AG10803 (cell line): ENCODE results near the gene FNBP1.

Experiments used
- DNase-seq: peaks from one replicate; pipeline ENCODE4 v3.0.0; 2010; ENCODE audit warnings: low read depth
- H3K4me3 ChIP-seq: 2 replicates; pipeline ENCODE4 v1.5.1; 2011; ENCODE audit warnings: mild to moderate bottlenecking, low read length, control low read depth
- TF ChIP-seq, protein P1 (sequence below): conservative IDR thresholded peaks from 2 replicates; pipeline ENCODE4 v1.5.1; 2011; ENCODE audit warnings: mild to moderate bottlenecking, low read length, control low read depth, inconsistent platforms

Gene FNBP1

DNA sequence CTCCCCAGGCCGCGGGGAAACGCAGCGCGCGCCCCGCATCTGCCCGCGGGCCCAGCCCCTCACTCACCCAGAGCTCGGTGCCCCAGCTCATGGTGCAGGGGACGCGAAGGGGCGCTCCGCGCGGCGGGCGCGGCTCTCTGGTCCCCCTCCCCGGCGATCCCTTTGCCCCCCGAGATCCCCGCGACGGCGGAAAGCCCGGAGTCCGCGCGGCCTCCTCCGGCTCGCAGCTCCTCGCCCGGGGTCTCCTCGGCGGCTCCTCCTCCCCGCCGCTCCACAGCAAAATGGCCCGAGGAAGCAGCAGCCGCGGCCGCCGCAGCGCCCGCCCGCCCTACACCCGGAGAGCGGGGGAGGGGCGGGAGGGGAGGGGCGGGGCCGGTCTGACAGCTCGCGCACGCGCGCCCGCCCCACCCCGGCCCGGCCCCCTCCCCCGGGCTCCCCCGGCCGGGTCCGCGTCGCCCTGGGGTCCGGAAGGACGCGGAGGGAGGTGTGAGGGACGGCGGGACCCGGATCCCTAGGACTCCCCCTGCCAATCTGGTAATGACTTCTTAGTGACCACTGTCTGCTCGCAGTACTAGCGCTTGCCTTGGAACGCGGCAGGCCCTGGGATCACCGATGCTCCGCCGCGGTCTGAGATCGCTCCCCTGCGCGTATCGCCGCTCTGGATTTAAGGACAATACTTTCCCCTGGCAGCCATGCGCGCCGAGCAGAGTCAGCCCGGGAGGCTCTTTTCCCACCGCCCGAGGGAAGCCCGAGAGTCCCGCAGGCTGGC lies at the start of gene FNBP1:
TSS of gene FNBP1 (minus strand) at position 305 of the 769 bp plus-strand sequence. CDS start at position 91, 214 bp downstream.
- H3K4me3 ChIP-seq = peak within 1 kb of the TSS; percentile 85
- peak; percentile 75 for DNase-seq
- TF ChIP-seq, protein P1, sequence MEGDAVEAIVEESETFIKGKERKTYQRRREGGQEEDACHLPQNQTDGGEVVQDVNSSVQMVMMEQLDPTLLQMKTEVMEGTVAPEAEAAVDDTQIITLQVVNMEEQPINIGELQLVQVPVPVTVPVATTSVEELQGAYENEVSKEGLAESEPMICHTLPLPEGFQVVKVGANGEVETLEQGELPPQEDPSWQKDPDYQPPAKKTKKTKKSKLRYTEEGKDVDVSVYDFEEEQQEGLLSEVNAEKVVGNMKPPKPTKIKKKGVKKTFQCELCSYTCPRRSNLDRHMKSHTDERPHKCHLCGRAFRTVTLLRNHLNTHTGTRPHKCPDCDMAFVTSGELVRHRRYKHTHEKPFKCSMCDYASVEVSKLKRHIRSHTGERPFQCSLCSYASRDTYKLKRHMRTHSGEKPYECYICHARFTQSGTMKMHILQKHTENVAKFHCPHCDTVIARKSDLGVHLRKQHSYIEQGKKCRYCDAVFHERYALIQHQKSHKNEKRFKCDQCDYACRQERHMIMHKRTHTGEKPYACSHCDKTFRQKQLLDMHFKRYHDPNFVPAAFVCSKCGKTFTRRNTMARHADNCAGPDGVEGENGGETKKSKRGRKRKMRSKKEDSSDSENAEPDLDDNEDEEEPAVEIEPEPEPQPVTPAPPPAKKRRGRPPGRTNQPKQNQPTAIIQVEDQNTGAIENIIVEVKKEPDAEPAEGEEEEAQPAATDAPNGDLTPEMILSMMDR = no peak

DNA sequence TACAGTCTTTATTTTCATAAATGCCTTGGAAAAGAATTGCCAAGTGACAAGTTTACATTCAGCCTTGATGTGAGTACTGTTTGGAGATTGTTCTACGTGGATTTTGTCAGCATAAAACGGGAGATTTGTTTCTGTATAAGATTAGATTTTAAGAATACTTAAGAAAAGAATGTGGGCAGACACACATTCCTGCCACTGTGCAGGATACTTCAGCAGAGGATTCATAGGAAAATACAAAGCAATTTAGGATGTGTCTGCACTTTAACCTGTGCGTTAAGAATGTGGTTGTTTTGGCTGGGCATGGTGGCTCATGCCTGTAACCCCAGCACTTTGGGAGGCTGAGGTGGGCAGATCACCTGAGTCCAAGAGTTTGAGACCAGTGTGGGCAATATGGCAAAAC lies 47.9 kb upstream of the FNBP1 start:
- no peak overlapping the region for H3K4me3 ChIP-seq
- TF ChIP-seq, protein P1 = no peak; the same call in 1 of the 2 replicates
- DNase-seq = no peak

DNA sequence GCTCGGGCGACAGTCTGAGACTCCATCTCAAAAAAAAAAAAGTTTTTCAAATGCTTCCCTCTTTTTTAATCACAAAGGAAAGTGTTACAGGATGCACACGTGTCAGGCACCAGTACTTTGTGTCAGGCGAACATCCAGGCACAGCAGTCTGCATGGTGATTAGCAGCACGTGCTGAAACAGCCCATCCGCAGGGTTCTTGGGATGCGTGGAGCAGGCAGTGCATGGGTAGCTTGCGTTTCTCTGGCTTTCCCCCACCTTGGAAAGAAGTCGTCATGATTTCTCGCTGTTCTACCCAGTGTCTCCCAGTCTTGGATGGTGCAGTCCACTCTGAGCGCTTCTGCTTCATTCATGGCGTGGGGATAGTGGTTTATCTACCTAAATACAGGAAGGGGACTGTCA lies 46.2 kb upstream of the FNBP1 start:
- TF ChIP-seq, protein P1 = no peak
- no peak for DNase-seq
- H3K4me3 ChIP-seq = no peak overlapping the region

DNA sequence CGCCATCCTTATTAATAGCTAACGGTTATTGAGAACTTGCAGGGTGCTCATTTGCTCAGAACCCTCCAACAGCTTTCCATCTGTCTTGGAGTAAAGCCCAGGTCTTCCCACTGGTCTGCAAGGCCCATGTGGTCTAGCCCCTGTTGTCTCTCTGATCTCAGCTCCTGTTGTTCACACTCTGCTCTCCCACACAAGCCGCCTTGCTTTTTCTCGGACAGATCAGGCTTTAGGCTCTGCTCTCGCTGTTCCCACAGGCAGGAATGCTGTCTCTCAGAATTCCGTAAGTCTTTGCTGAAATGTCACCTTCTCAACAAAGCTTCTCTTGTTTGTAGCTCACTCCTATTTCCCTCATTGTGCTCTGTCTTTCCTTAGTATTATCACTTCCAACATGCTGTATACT lies 45.1 kb upstream of the FNBP1 start:
- H3K4me3 ChIP-seq = no peak overlapping the region
- DNase-seq = no peak
- TF ChIP-seq, protein P1 = no peak

DNA sequence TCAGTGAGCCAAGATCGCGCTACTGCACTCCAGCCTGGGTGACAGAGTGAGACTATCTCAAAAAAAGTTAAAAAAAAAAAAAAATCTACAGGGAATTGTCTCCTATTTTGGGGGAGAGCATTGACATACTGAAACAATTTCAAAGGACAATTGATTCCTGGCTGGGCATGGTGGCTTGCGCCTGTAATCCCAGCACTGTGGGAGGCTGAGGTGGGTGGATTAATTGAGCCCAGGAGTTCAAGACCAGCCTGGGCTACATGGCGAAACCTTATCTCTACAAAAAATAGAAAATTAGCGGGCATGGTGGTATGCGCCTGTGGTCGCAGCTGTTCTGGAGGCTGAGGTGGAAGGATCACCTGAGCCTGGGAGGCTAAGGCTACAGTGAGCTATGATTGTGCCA lies 41.3 kb upstream of the FNBP1 start:
- TF ChIP-seq, protein P1 = no peak
- H3K4me3 ChIP-seq = no peak overlapping the region
- DNase-seq = no peak

DNA sequence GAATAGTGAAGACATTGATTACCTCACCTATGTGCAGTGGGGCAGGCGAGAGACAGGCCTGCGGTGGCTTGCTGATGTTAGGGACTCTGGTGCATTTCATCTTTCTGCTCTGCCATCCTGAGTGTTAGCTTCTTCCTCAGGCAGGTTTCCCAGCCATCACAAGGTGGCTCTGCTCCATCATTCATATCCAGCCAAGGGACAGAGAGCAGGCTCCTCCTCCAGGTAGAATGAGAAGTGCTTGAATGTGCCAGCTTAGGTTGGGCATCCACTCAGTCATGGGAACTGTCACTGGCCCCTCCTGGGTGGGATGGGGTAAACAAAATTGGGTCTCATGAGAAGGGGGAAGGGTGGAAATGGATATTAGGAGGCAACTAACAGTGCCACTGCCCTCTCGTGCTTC lies 35.6 kb upstream of the FNBP1 start:
- H3K4me3 ChIP-seq = no peak overlapping the region
- no peak for DNase-seq
- TF ChIP-seq, protein P1 = no peak

DNA sequence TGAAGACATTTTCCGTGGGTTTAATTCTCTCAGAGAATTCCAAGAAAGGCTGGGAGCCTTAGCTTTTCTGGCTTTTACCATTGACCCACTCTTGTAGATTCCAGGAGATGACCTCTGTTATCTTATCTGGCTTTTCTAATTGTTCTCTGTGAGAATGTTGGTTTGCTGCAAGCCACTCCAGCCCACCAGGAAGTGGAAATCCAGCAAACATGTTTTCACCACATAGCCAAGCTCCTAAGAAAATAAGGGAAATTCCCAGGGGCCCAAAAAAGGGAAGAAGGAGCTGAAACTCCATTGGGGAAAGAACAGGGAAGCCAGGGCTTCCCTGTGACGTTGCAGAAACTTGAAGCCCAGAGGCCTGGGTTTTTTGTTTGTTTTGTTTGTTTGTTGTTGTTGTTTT lies 30.4 kb upstream of the FNBP1 start:
- TF ChIP-seq, protein P1 = no peak
- peak; percentile 33 for DNase-seq
- no peak overlapping the region for H3K4me3 ChIP-seq
